SJSA1 (cell line): ENCODE results near the gene ZNF385B. TPM values are rescaled to one million over a fixed set of nuclear protein-coding genes. Genes with fewer than 3 reads are reported as not detected.

Experiments
- DNase-seq, 2 experiments: peaks; one replicate each; pipeline ENCODE4 v3.0.0-alpha.2; 2015 to 2020; ENCODE audit warnings: low spot score in 2 of 2, low read depth in 1 of 2
- H3K27ac ChIP-seq: fragments of 250-450 bp; sonication (Bioruptor Pico); 2 replicates; pipeline ENCODE4 v1.5.1; 2020; ENCODE audit warnings: mild to moderate bottlenecking, moderate library complexity
- H3K27me3 ChIP-seq: fragments of 250-450 bp; sonication (Bioruptor Pico); replicated peaks from 2 replicates; pipeline ENCODE4 v1.5.1; 2020; ENCODE audit warnings: mild to moderate bottlenecking, moderate library complexity
- H3K36me3 ChIP-seq: fragments of 250-450 bp; sonication (Bioruptor Pico); 2 replicates; pipeline ENCODE4 v1.5.1; 2020; ENCODE audit warnings: mild to moderate bottlenecking
- H3K4me1 ChIP-seq: fragments of 250-450 bp; sonication (Bioruptor Pico); replicated peaks from 2 replicates; pipeline ENCODE4 v1.6.1; 2021; ENCODE audit warnings: mild to moderate bottlenecking
- H3K4me3 ChIP-seq: fragments of 250-450 bp; sonication (Bioruptor Pico); 2 replicates; pipeline ENCODE4 v1.5.1; 2020; ENCODE audit warnings: mild to moderate bottlenecking
- H3K9me3 ChIP-seq: fragments of 250-450 bp; sonication (Bioruptor Pico); replicated peaks from 2 replicates; pipeline ENCODE4 v1.5.1; 2020; ENCODE audit warnings: mild to moderate bottlenecking
- total RNA-seq: library from RNA; depleted of rRNA; stranded (reverse); fragments of >200 nt; shearing (Covaris generic); gene quantifications from 2 replicates; pipeline ENCODE4 v1.2.3, GENCODE V29; 2014

Gene ZNF385B
- total RNA-seq, 1 experiment from 2014 or later: not detected

GRCh38 chr2:179842498-179843153, 18.8 kb downstream of the ZNF385B start:
- H3K27me3 ChIP-seq: peaks cover 5% of the 10 kb centered on the region; the same call in 1 of the 2 replicates
- H3K4me3 ChIP-seq: no peak overlapping the region

GRCh38 chr2:179840840-179841239, 20.6 kb downstream of the ZNF385B start:
- Histone ChIP-seq H3K27ac (no peak overlapping the region), H3K4me3 (no peak overlapping the region), H3K4me1 (0 out of 2 replicates have a peak, but pooled peaks cover 4% of the 10 kb centered on the region), H3K9me3 (no peaks in the 10 kb centered on the region), H3K36me3 (no peaks in the 10 kb centered on the region; the same call in 1 of the 2 replicates), H3K27me3 (peaks cover 5% of the 10 kb centered on the region; the same call in 1 of the 2 replicates)
- DNase-seq: no peak

More at GRCh38 chr2:179842498-179843153, 18.8 kb downstream of the ZNF385B start:
- 0 out of 2 replicates have a peak, but pooled peaks cover under 1% of the 10 kb centered on the region for H3K4me1 ChIP-seq
- H3K27ac ChIP-seq: no peak overlapping the region
- no peaks in the 10 kb centered on the region for H3K9me3 ChIP-seq
- no peaks in the 10 kb centered on the region; the same call in 1 of the 2 replicates for H3K36me3 ChIP-seq
- no peak for DNase-seq

- Histone ChIP-seq H3K4me1 (0 out of 2 replicates have a peak, but pooled peaks cover 4% of the 10 kb centered on the region), H3K27ac (no peak overlapping the region), H3K9me3 (no peaks in the 10 kb centered on the region), H3K36me3 (no peaks in the 10 kb centered on the region), H3K4me3 (no peak overlapping the region), H3K27me3 (peaks cover 9% of the 10 kb centered on the region; the same call in 1 of the 2 replicates)
- DNase-seq: peak in 1 of 2 experiments; percentile 18
These were observed 24.0 kb downstream of the ZNF385B start for GRCh38 chr2:179837408-179837807.

- Histone ChIP-seq H3K27ac (no peak overlapping the region), H3K4me1 (no peaks in the 10 kb centered on the region), H3K36me3 (no peaks in the 10 kb centered on the region), H3K27me3 (peaks cover 8% of the 10 kb centered on the region; the same call in 1 of the 2 replicates), H3K4me3 (no peak overlapping the region), H3K9me3 (no peaks in the 10 kb centered on the region)
- DNase-seq: no peak
These were observed 31.2 kb downstream of the ZNF385B start for GRCh38 chr2:179830043-179830787.

GRCh38 chr2:179826297-179826696, 35.1 kb downstream of the ZNF385B start:
- no peak for DNase-seq
- no peak overlapping the region for H3K4me3 ChIP-seq
- H3K27ac ChIP-seq: no peak overlapping the region
- H3K27me3 ChIP-seq: 0 out of 2 replicates have a peak, but pooled peaks cover 4% of the 10 kb centered on the region
- H3K4me1 ChIP-seq: no peaks in the 10 kb centered on the region
- H3K36me3 ChIP-seq: no peaks in the 10 kb centered on the region
- H3K9me3 ChIP-seq: no peaks in the 10 kb centered on the region

DNA sequence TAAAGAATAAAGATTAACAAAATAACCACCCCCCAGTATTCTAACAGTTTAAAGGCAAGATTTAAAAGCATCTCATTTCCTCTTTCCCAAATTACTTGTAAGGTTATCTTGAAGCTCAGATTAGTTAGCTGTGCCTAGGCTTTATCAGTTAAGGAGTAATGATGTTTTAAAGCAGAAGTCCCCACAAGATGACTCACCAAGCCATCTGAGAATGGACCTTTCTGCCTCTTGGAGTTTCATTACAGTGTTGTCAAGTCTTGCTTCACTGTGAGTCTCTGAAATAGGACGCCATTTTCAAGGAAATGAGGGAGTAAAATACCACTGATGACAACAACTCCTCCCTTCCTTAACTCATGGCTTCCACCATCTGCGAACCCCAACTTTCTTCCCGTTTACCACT, 35.9 kb downstream of the ZNF385B start:
- H3K27ac ChIP-seq: no peak overlapping the region
- DNase-seq: no peak
- H3K36me3 ChIP-seq: no peaks in the 10 kb centered on the region
- no peaks in the 10 kb centered on the region for H3K4me1 ChIP-seq
- H3K9me3 ChIP-seq: no peaks in the 10 kb centered on the region
- H3K4me3 ChIP-seq: no peak overlapping the region
- 0 out of 2 replicates have a peak, but pooled peaks cover 4% of the 10 kb centered on the region for H3K27me3 ChIP-seq

DNA sequence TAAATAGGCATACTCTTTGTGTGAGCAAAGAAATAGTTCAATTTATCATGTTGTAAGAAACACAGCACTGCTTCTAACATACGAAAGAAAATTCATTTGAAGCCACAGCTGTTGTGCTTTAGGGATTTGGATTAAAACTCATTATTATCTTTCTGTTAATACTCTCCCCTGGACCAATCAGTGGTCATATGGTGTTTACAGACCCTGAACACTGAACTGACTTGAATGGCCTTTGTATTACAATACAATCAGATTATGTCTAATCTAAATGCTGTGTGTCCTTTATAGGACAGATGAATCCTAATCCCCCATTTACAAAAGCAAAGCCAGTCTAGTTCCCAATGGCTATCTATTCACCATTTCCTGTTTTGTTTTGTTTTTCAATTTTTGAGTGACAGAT, 36.5 kb downstream of the ZNF385B start:
- Histone ChIP-seq H3K4me1 (no peaks in the 10 kb centered on the region), H3K27me3 (0 out of 2 replicates have a peak, but pooled peaks cover 4% of the 10 kb centered on the region), H3K36me3 (no peaks in the 10 kb centered on the region), H3K4me3 (no peak overlapping the region), H3K27ac (no peak overlapping the region), H3K9me3 (no peaks in the 10 kb centered on the region)
- DNase-seq: no peak

DNA sequence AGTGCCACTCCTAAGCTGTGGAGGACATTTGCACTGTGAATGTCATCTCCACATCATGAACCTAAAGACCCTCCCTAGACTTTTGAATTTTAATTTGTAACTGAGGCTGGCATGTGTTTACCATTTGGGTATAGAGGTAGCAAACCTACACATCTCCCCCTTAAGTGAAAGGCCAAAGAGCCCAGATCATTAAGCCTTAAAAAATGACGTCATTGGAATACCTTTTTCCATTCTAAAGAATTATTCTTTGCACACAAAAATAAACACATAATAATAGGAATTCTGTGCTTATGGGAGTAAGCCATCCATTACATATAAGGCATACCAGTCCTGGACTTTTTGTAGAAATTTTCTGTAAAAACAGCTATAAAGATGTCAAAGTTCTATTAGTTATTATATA, 38.9 kb downstream of the ZNF385B start:
- 0 out of 2 replicates have a peak, but pooled peaks cover 4% of the 10 kb centered on the region for H3K27me3 ChIP-seq
- no peaks in the 10 kb centered on the region for H3K36me3 ChIP-seq
- no peak overlapping the region for H3K4me3 ChIP-seq
- H3K27ac ChIP-seq: no peak overlapping the region
- H3K9me3 ChIP-seq: no peaks in the 10 kb centered on the region
- DNase-seq: no peak
- no peaks in the 10 kb centered on the region for H3K4me1 ChIP-seq

- no peak overlapping the region for H3K4me3 ChIP-seq
- H3K36me3 ChIP-seq: no peaks in the 10 kb centered on the region
- no peaks in the 10 kb centered on the region for H3K27me3 ChIP-seq
- H3K4me1 ChIP-seq: no peaks in the 10 kb centered on the region
- DNase-seq: no peak
- H3K27ac ChIP-seq: no peak overlapping the region
- H3K9me3 ChIP-seq: no peaks in the 10 kb centered on the region
These were observed 42.9 kb downstream of the ZNF385B start for GRCh38 chr2:179818546-179818945.

- H3K27ac ChIP-seq: no peak overlapping the region
- DNase-seq: no peak
- no peaks in the 10 kb centered on the region for H3K36me3 ChIP-seq
- no peaks in the 10 kb centered on the region for H3K27me3 ChIP-seq
- no peaks in the 10 kb centered on the region for H3K4me1 ChIP-seq
- H3K4me3 ChIP-seq: no peak overlapping the region
- H3K9me3 ChIP-seq: no peaks in the 10 kb centered on the region
These were observed 44.1 kb downstream of the ZNF385B start for GRCh38 chr2:179817181-179817841.

DNA sequence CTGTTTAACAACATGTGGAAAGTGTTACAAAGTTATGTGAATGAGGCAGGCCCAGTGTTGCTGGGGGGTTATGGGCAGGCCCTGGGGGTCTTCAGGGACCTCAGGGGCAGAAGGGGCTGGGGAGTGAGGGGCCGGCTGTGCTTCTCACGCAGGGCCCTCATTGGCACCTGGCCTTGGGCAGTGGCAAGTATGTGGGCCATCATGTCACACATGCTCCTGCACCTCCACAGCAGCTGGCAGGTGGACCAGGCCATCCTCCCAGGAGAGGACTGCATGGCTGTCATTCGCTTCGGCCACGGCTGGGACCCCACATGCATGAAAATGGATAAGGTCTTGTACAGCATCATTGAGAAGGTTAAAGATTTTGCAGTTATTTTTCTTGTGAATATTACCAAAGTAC, 47.4 kb downstream of the ZNF385B start:
- Histone ChIP-seq H3K36me3 (no peaks in the 10 kb centered on the region), H3K4me3 (no peak overlapping the region), H3K27me3 (no peaks in the 10 kb centered on the region), H3K9me3 (no peaks in the 10 kb centered on the region), H3K27ac (no peak overlapping the region), H3K4me1 (no peaks in the 10 kb centered on the region)
- no peak for DNase-seq

- no peaks in the 10 kb centered on the region for H3K27me3 ChIP-seq
- no peaks in the 10 kb centered on the region for H3K36me3 ChIP-seq
- no peaks in the 10 kb centered on the region for H3K9me3 ChIP-seq
- H3K4me3 ChIP-seq: no peak overlapping the region
- H3K4me1 ChIP-seq: no peaks in the 10 kb centered on the region
- no peak for DNase-seq
- no peak overlapping the region for H3K27ac ChIP-seq
These were observed 48.9 kb downstream of the ZNF385B start for GRCh38 chr2:179812501-179812900.

- DNase-seq: no peak
- H3K36me3 ChIP-seq: no peaks in the 10 kb centered on the region
- no peaks in the 10 kb centered on the region for H3K4me1 ChIP-seq
- no peak overlapping the region for H3K4me3 ChIP-seq
- no peaks in the 10 kb centered on the region for H3K27me3 ChIP-seq
- H3K27ac ChIP-seq: no peak overlapping the region
- no peaks in the 10 kb centered on the region for H3K9me3 ChIP-seq
These were observed 50.4 kb downstream of the ZNF385B start for GRCh38 chr2:179811042-179811441.

- Histone ChIP-seq H3K4me1 (no peaks in the 10 kb centered on the region), H3K27ac (no peak overlapping the region), H3K9me3 (no peaks in the 10 kb centered on the region), H3K36me3 (no peaks in the 10 kb centered on the region), H3K4me3 (no peak overlapping the region), H3K27me3 (no peaks in the 10 kb centered on the region)
- no peak for DNase-seq
These were observed 51.8 kb downstream of the ZNF385B start for GRCh38 chr2:179809606-179810005.
